Tibial nerve (tissue), 4 donors: ENCODE measurements around the gene NHLRC4. TPM values are rescaled to one million over a fixed set of nuclear protein-coding genes. Genes with fewer than 3 reads are reported as not detected.
A peak's percentile ranks its signal among the peaks of the same experiment; 100 is the strongest.

Experiments
- DNase-seq, 2 donors: peaks; one replicate each; pipeline ENCODE4 v3.0.0-alpha.2; 2019; ENCODE audit warnings: low spot score in 2 of 2
- H3K27ac ChIP-seq, 4 donors: fragments of 200-600 bp; sonication (generic) in 3 of 4; one replicate each; pipeline ENCODE4 v1.5.1; 2017 to 2019; ENCODE audit warnings: mild to moderate bottlenecking in 1 of 4
- H3K27me3 ChIP-seq, 2 donors: fragments of 200-600 bp; sonication (generic) in 1 of 2; one replicate each; pipeline versions ENCODE4 v1.5.1 to v1.6.0; 2017 to 2019
- H3K36me3 ChIP-seq, 3 donors: fragments of 200-600 bp; sonication (generic); one replicate each; pipeline ENCODE4 v1.5.1; 2018 to 2019
- H3K4me1 ChIP-seq, 4 donors: fragments of 200-600 bp; sonication (generic) in 3 of 4; one replicate each; pipeline ENCODE4 v1.5.1; 2017 to 2019
- H3K4me3 ChIP-seq, 4 donors: fragments of 200-600 bp; sonication (generic) in 3 of 4; one replicate each; pipeline ENCODE4 v1.5.1; 2017 to 2019; ENCODE audit warnings: mild to moderate bottlenecking in 1 of 4, moderate library complexity in 1 of 4
- H3K9me3 ChIP-seq, 4 donors: fragments of 200-600 bp; sonication (generic) in 3 of 4; one replicate each; pipeline ENCODE4 v1.5.1; 2017 to 2019
- CTCF ChIP-seq, 5 experiments: fragments of 200-600 bp in 3 of 5; fragments of 450-650 bp in 2 of 5; sonication (generic) in 3 of 5; IDR thresholded peaks; one replicate each; pipeline ENCODE4 v1.5.1; 2016 to 2019; ENCODE audit warnings: antibody characterized with exemption in 5 of 5, mild to moderate bottlenecking in 3 of 5, moderate library complexity in 2 of 5
- EP300 ChIP-seq, 2 donors: sonication (generic); formaldehyde crosslinking; IDR thresholded peaks; one replicate each; pipeline ENCODE4 v1.6.1; 2017; ENCODE audit warnings: antibody characterized with exemption in 2 of 2, mild to moderate bottlenecking in 1 of 2
- POLR2A ChIP-seq, 2 donors: fragments of 450-650 bp; IDR thresholded peaks; one replicate each; pipeline ENCODE4 v1.6.1; 2017; ENCODE audit warnings: antibody characterized with exemption in 2 of 2, mild to moderate bottlenecking in 2 of 2, moderate library complexity in 2 of 2
- WGBS, 2 donors: methylation state at CpG; one replicate each; pipeline ENCODE4 v1.1.5; 2018; 5-methylcytosine and 5-hydroxymethylcytosine counted together
- total RNA-seq, 4 donors: library from RNA; depleted of rRNA; stranded (reverse); fragments of >200 nt; gene quantifications; one replicate each; pipeline ENCODE4 v1.1.0, GENCODE V29; 2016

The NHLRC4 gene
- total RNA-seq, 4 donors from 2014 or later, result 0.98 to 5.2 (median 1.9) TPM

- WGBS, 2 donors, result 91 to 94% methylated on average over 36 to 49 of the region's 54 CpGs
- H3K9me3 ChIP-seq, result no peaks in the 10 kb centered on the region
- H3K4me3 ChIP-seq, result no peak overlapping the region
- H3K36me3 ChIP-seq, result peaks cover 5 to 92% (median 9%) of the 10 kb centered on the region in 3 donors
- no peak for DNase-seq
- H3K27ac ChIP-seq, result no peak overlapping the region
- TF ChIP-seq CTCF (IDR thresholded peaks at IDR 0.05) (no peak), EP300 (IDR thresholded peaks at IDR 0.05) (no peak), POLR2A (IDR thresholded peaks at IDR 0.05) (no peak)
- peaks cover 0 to 25% (median 5%) of the 10 kb centered on the region in 4 donors for H3K4me1 ChIP-seq
- no peaks in the 10 kb centered on the region for H3K27me3 ChIP-seq
Measured at GRCh38 chr16:549544-550263, 17.1 kb upstream of the NHLRC4 start.

- H3K4me3 ChIP-seq, result no peak overlapping the region
- no peak for TF ChIP-seq POLR2A (IDR thresholded peaks at IDR 0.05)
- TF ChIP-seq CTCF (IDR thresholded peaks at IDR 0.05), result no peak
- TF ChIP-seq EP300 (IDR thresholded peaks at IDR 0.05), result no peak
- 90 to 94% methylated on average over 16 to 19 of the region's 28 CpGs for WGBS, 2 donors
- peaks cover 5 to 79% (median 9%) of the 10 kb centered on the region in 3 donors for H3K36me3 ChIP-seq
- peaks cover 0 to 36% (median 6%) of the 10 kb centered on the region in 4 donors for H3K4me1 ChIP-seq
- H3K27me3 ChIP-seq, result no peaks in the 10 kb centered on the region
- no peak for DNase-seq
- H3K27ac ChIP-seq, result no peak overlapping the region
- no peaks in the 10 kb centered on the region for H3K9me3 ChIP-seq
Measured at GRCh38 chr16:551210-551609, 15.6 kb upstream of the NHLRC4 start.

- no peak for DNase-seq
- Histone ChIP-seq H3K36me3 (peaks cover 5 to 69% (median 9%) of the 10 kb centered on the region in 3 donors), H3K27me3 (no peaks in the 10 kb centered on the region), H3K4me1 (peaks cover 0 to 29% (median 6%) of the 10 kb centered on the region in 4 donors), H3K4me3 (no peak overlapping the region), H3K9me3 (no peaks in the 10 kb centered on the region), H3K27ac (no peak overlapping the region)
- WGBS, 2 donors, result 98 to 100% methylated on average over 1 to 6 of the region's 35 CpGs
- TF ChIP-seq POLR2A (IDR thresholded peaks at IDR 0.05) (no peak), EP300 (IDR thresholded peaks at IDR 0.05) (no peak), CTCF (IDR thresholded peaks at IDR 0.05) (no peak)
Measured at GRCh38 chr16:552171-552570, 14.6 kb upstream of the NHLRC4 start.

GRCh38 chr16:553601-554296 lies 13.1 kb upstream of the NHLRC4 start:
- Histone ChIP-seq H3K4me1 (peaks cover 0 to 22% (median 6%) of the 10 kb centered on the region in 4 donors), H3K4me3 (no peak overlapping the region), H3K9me3 (no peaks in the 10 kb centered on the region), H3K27me3 (peaks cover 0 to 6% of the 10 kb centered on the region in 2 donors), H3K36me3 (peaks cover 5 to 54% (median 9%) of the 10 kb centered on the region in 3 donors), H3K27ac (peak overlapping the region in 1 of 4 donors; percentile 52)
- no peak for TF ChIP-seq POLR2A (IDR thresholded peaks at IDR 0.05)
- TF ChIP-seq EP300 (IDR thresholded peaks at IDR 0.05), result no peak
- TF ChIP-seq CTCF (IDR thresholded peaks at IDR 0.05), result no peak
- WGBS, 2 donors, result 47 to 76% methylated on average over 3 to 23 of the region's 33 CpGs
- no peak for DNase-seq

- H3K36me3 ChIP-seq, result peaks cover 5 to 48% (median 9%) of the 10 kb centered on the region in 3 donors
- 37 to 62% methylated on average over 10 to 11 of the region's 11 CpGs for WGBS, 2 donors
- peaks cover 0 to 11% of the 10 kb centered on the region in 2 donors for H3K27me3 ChIP-seq
- peak overlapping the region in 1 of 4 donors; percentile 44 for H3K4me3 ChIP-seq
- H3K27ac ChIP-seq, result peak overlapping the region in 1 of 4 donors; percentile 52
- TF ChIP-seq CTCF (IDR thresholded peaks at IDR 0.05) (no peak), EP300 (IDR thresholded peaks at IDR 0.05) (no peak), POLR2A (IDR thresholded peaks at IDR 0.05) (no peak)
- no peak for DNase-seq
- peaks cover 0 to 23% (median 6%) of the 10 kb centered on the region in 4 donors for H3K4me1 ChIP-seq
- H3K9me3 ChIP-seq, result no peaks in the 10 kb centered on the region
Measured at GRCh38 chr16:554297-554621, 12.5 kb upstream of the NHLRC4 start.
